GM18909 (cell line): ENCODE results near the gene POLN.
"Not testable (repeated sequence)": the region's sequence is repeated elsewhere in the genome, so short reads cannot be mapped to it uniquely, and the experiment has no call there.

ENCODE experiments used
- ATAC-seq: cut with Tn5 transposase; IDR thresholded peaks from one replicate; pipeline ENCODE4 v1.9.1; 2021; ENCODE audit warnings: mild to moderate bottlenecking; ENCODE audit not compliant: unreplicated experiment, poor library complexity

The POLN gene

DNA sequence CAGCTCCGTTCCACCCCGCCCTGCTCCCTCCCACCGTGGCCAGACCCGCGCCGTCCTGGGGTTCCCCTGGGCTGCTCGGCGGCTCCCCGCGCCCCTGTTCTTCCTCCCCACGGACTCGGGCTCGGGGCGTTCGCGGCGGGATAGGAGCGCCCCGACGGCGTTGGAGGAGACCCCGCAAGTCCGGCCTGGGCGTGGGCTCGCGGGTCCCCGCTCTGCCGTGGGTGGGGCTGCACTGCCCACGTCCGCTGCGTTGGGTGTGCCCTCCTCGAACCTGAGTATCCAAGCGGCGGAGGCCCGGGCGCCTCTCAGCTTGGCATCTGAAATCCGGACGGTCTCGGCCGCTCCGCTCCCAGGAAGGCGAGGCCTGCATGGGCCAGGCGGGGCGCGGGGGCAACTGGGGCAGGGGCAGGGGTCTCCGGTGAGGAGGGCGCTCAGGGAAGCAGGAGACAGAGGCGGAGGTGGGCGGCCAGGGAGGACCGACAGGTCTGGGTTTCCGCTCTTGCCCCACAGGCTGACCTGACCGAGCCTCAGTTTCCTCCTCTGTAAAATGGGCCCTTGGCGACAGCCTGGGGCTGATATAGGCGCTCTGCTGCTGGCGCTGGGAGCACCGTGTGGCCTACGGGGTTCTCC, 194.8 kb downstream of the POLN start:
- no peak for ATAC-seq

DNA sequence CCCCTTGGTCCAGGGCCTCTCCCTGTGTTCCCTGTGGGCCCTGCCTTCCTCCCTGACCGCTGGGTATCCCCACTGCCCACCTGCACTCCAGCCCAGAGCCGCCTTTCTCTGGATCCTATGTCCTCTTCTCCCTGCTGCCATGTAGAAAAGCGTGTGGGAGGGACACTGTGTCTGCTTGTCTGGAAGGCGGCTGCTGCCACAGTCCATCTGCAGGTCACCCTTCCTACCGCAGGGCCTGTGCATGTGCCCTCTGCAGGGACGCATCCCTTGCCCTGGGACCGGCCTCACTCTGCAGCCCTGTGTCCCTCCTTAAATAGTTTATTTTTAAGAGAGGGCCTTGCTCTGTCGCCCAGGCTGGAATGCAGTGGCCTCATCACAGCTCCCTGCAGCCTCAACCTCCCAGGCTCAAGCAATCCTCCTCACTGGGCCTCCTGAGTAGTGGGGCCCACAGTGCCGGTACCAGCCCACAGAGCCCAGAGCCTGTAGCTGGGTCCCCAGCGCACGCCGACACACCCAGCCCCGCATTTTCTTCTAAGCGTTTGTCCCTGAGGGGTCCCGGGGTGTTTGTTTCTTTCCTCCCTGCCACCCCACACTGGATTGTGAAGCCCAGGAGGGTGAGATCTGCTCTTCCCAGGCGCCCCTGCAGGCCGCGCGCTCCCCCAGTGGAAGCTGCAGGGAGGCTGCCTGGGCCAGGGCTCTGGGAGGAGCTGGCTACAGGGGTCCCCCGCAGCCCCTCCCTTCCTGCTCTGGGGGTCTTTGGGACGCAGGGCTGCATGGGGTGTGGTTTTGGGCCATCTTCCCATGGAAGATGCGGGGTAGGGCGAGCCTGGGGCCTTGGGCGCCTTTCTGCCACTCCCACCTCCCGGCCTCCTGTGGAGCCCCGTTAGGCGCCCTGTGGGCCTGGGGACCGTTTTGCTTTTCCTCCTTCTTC, 195.6 kb downstream of the POLN start:
- no peak for ATAC-seq

DNA sequence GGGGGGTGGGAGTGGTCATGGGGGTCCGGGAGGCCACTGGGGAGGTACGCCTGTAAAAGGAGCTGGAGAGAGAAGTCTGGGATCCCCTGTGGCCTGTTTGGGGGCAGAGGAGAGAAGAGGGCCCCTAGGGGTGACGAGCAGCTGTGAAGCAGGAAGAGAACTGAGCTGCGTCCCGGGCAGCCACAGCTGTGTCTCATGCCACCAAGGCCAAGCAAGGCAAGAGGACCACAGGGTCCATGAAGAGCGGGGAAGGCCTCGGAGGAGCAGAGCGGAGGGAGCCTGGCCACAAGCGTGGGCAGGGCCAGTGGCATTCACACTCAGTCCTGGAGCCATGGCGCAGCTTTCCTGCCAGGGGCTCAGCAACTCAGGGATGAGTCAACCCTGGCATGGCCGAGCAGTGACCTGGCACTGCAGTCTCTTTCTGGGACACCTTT, 196.4 kb downstream of the POLN start:
- no peak for ATAC-seq

DNA sequence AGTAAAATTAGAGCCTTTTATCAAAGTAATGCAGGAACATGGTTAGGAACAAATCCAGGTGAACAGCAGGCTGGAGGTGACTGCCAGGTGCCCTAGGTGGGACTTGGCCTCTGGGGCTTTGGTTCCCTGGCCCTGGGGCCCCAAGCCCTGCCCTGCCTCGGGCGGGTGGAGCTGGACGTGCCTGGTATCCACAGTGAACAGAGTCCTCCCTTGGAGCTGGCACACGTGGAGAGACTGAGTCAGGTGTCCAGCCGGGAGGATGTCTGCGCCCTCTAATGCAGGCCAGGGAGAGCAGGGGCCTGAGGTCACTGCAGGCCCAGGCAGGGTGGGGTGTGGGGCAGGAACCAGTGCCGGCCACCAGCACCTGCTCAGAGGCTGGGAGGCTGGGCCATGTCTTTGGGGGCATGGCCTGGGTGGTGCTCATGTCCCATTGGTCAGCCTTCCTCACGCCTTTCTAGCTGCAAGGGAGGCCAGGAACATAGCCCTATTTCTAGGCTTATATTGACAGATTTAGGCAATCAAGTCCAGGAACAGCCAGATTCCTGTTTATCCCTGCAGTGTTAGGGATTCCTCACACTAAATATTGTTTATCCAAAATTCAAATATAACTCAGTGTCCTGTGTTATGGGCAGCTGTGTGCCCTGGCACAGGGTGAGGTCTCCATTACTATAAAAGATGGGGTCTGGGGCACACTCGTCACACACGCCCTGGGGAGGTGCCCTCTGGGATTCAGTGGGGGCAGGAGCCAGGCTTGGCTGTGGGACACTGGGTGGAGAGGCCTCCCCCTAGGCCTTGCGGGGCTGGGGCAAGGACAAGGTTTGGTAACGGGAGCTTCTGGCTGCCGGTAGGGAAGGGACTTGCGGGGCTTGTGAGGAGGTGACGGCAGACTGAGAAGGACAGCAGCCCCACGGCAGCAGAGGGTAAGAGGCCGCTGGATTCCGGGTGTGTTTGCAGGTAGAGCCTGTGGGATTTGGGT, 197.1 kb downstream of the POLN start:
- no peak for ATAC-seq

DNA sequence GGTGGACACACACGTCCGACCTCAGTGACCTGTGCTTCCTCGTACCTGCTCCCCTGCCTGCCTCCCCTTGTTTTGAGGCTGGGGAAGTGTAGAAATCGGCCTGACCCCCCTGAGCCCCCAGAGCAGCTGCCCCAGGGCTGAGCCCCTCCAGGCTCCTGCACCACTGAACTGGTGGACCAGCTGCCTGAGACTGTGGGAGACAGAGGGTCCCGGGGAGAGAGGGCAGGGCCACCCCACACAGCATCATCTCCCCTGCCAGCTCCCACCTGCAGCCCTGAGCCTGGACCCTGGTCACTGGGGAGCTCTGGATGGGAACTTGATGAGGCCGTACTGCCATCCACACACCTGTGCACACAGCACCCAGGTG, 197.8 kb downstream of the POLN start:
- ATAC-seq, result no peak

DNA sequence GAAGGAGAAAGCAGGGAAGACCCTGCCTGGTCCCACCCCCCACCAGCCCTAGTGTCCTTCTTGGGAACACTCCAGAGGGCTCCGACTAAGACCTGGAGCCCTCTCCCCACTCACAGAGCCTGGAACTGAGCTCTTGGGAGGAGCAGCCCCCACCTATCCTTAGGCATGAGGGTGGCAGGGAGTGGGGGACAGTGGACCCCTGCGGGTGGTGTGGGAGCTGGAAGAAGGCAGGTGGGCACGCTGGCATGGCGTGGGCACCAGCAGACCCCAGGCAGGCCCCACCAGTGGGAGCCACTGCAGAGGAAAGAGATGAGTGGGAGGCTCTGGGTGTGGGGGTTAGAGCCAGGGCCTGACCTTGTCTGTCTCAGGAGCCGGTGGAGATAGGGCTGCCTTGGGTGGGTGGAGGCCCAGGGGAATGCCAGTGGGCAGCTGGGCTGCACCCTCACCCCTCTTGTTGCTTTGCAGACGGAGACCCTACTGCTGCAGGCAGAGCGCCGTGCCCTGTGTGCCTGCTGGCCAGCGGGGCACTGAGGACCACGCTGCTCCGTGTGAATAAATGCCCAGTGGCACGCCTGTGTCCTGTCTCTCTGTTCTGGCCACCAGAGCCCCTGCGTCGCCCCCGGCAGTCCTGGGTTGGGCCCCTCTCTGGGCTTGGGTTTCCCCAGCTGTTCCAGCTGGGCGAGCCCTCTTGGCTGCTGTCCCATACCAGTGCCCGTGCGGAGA, 198.4 kb downstream of the POLN start:
- ATAC-seq, result no peak

DNA sequence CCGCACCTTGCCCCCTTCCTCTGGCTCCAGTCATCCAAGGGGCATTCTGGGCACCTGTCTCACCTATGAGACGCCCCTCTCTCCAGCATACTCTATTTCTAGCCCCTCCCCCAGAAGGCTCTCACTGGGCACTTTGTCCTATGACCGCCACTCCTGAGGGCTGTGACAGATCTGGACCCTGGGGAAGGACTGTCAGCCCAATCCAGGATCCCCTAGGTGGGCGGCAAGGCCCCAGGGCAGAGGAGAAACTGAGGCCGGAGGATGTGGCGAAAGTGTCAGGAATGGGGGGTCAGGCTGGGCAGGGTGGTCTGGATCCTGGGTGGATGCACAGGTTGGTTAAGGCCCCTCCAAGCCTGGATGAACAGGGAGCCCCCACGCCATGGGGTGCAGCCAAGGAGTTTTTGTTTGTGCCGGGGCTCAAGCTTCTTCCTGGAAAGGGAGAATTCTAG, 198.9 kb downstream of the POLN start:
- no peak for ATAC-seq

DNA sequence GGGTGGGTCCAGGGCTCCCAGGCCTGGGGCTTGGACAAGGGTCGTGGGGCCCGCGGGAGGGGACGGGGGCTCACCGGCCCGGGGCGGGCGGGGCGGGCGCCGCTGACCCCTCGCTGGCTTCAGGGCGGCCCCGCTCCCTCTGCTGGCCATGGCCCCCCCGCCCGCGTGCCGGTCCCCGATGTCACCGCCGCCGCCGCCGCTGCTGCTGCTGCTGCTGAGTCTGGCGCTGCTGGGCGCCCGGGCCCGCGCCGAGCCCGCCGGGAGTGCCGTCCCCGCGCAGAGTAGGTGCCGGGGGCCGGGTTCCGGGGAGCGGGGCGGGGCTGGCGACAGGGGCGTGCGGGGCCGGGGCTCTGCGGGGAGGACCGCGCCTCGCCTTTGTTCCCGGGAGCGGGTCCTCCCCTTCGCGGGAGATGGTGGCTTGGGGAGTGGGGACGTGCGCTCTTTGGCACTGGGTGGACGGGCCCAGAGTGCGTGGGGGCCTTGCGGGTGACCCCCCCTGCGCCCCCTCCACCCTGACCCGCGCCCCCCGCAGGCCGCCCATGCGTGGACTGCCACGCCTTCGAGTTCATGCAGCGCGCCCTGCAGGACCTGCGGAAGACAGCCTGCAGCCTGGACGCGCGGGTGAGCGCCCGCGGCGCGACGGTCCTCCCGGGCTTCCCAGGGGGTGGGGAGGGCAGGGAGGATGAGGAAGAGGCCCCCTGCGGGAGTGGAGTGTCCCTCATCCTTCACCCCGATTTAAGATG, 199.5 kb downstream of the POLN start:
- peak; percentile 41 for ATAC-seq

DNA sequence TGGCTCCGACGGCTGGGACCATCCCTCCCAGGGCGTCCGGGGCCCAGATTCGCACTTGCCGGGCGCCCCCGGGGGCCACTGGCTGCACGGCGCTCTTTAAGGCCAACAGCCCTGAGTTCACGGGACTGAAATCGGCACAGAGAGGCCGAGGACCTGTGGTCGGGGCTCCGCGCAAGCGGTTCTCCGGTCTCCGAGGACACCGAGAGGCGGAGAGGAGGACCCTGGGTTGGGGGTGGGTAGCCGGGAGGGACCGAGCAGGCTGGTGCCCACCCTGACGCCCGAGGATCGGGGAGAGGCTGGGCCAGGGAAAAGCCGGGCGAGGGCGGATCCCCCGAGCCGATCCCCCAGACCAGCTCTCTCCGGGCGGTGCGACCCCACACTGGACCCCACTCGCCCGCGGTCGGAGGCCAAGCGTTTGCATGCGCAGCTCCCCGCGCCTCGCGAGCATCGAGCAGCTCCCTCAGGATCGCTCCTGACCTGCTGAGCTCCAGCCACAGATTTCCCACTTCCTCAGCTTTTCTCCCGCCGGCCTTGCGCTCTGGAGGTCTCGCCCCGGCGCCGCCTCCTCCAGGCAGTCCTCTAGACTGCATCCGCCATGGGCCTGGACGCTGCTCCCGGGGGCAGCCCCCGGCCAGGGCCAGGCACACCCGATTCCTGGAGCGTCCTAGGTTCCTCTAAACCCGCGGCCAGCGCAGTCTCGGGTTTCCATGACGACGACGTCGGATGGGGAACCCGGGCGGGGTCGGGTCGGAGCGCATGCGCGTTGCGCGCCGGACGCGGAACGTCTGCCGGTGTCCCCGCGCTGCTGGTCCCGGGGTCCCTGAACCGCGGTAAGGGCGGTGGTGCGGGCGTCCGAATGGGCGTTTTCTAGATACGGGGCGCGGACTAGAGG, 200.4 kb downstream of the POLN start:
- ATAC-seq, result peak; percentile 74

DNA sequence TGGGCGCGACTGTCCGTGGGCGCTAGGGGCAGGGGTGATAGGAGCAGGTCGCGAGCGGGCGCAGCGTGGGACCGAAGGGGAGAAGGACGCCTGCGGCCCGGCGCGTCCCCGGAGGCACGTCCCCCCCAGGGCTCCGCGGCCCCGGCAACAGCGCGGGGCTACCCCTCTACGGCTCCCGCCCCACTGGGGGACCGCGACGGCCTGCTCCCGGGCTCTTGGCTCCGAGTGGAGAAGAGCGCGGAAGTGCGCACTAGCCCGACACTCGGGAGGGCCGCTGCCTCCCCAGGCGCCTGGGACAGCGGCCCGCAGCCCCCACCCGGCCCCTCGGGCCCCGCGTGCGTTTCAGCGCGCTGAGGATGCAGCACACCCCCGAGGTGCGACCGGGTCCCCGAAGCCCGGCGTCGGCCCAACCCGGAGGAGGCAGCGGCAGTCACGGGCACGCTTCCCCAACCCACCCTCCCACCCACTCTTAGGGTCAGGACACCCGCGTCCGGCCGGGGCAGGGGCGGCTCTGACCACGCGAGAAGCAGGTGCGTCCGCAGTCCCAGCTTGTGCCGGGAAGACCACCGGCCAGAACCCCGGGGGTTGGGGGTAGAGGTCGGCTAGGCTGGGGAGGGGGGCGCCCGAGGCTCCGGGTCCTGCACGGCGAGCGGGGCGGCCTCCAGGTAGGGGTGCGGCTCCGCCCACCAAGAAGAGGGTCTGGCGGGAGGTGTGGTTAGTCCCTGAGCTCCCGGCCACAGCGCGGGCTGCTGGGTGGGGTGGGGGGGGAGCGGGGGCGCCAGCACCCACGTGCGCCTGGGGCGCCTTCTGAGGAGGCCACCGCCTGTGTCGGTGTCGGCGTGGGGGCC, 201.3 kb downstream of the POLN start:
- ATAC-seq, result no peak

DNA sequence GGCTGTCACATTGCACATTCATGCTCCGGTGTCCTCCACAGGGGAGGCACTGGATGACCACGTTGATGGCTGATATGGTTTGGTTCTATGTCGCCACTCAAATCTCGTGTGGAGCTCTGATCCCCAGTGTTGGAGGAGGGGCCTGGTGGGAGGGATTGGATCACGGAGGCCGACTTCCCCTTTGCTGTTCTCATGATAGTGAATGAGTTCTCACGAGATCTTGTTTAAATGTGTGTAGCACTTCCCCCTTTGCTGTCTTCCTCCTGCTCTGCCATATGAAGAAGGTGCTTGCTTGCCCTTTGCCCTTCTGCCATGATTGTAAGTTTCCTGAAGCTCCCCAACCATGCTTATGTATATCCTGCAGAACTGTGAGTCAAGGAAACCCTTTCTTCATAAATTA, 205.1 kb downstream of the POLN start:
- ATAC-seq, result no peak

DNA sequence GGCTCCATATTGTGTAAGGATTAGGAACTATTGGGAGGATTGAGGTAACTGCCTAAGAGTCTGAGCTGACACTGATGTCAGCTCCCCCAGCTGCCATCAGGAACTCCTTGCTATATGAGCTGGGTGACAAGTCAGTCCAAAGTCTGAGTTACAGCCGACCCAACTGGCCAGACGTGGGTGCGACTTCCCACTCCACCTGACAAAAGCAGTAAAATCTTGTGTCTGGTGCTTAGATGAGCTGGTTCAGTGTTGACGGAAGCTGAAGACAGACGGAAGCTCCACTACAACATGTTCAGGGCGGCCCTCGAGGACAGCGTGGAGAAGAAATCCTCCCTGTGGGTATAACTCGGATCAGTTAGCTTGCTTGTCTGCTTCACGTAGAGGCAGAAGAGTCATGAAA, 205.6 kb downstream of the POLN start:
- no peak for ATAC-seq

DNA sequence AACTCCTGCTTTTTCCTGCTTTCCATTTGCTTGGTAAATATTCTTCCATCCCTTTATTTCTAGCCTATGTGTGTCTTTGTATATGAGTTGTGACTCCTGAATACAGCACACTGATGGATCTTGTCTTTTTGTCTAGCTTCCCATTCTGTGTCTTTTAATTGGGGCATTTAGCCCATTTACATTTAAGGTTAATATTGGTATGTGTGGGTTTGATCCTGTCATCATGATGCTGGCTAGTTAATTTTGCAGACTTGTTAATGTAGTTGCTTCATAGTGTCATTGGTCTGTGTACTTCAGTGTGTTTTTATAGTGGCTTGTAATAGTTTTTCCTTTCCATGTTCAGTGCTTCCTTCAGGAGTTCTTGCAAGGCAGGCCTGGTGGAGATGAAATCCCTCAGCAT, 210.8 kb downstream of the POLN start:
- not testable (repeated sequence) for ATAC-seq

DNA sequence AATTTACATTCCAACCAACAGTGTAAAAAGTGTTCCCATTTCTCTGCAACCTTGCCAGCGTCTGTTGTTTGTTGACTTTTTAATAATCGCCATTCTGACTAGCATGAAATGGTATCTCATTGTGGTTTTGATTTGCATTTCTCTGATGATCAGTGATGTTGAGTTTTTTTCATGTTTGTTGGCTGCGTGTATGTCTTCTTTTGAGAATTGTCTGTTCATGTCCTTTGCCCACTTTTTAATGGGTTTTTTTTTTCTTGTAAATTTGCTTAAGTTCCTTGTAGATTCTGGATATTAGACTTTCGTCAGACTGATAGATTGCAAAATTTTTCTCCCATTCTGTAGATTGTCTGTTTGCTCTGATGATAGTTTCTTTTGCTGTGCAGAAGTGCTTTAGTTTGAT, 214.8 kb downstream of the POLN start:
- not testable (repeated sequence) for ATAC-seq

DNA sequence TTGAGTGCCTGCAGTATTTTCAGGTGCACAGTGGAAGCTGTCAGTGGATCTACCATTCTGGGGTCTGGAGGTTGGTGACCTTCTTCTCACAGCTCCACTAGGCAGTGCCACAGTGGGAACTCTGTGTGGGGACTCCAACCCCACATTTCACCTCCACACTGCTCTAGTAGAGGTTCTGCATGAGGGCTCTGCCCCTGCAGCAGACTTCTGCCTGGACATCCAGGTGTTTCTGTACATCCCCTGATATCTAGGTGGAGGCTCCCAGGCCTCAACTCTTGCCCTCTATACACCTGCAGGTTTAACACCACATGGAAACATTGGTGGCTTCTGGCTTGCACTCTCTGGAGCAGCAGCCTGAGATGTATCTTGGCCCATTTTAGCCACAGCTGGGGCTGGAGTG, 216.1 kb downstream of the POLN start:
- ATAC-seq, result no peak

DNA sequence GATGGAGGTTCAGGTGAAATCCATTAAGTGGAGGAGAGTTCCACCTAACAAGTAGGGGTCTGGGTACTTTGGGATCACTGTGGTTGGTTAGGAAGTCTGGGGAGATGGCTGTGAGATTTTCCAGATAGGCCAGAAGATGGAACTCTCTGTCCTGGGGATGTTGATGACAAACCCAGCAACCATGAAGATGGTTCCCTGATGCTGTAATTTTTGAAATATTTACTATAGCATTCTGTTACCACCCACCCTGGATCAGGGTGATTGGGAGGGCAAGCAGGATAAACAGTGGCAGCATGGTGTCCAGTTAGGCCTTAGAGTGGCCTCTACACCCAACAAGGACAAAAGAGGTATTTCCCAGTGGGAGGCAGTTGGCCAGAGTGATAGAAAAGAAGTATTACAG, 217.2 kb downstream of the POLN start:
- no peak for ATAC-seq
